ENCODE results near the gene ANKHD1. TPM values are rescaled to one million over a fixed set of nuclear protein-coding genes. Genes with fewer than 3 reads are reported as not detected.
A peak's percentile ranks its signal among the peaks of the same experiment; 100 is the strongest.

The ANKHD1 gene
- total and polyA plus RNA-seq, 9 of the 15 experiments (the other 6 are each of a cell fraction or from before 2014, with no cell fraction given), result 38.9 to 138 (median 78.7) TPM

- TF ChIP-seq YY1 (IDR thresholded peaks at IDR 0.05; ENCODE audit: borderline replicate concordance in 1 of 3, control insufficient read depth in 1 of 3, extremely low read depth in 1 of 3, insufficient read depth in 3 of 3, insufficient read length in 1 of 3, insufficient replicate concordance in 2 of 3, low read depth in 1 of 3, low read length in 2 of 3), result peak; percentile 91 to 99 (median 98)
- no peak for TF ChIP-seq RBM34 (IDR thresholded peaks at IDR 0.05; ENCODE audit: borderline replicate concordance, insufficient read depth, low read length)
- TF ChIP-seq ETS1 (conservative IDR thresholded peaks at IDR 0.05; ENCODE audit: control insufficient read depth, low read depth, low read length), result peak; percentile 64; the same call in 1 of the 2 replicates
- TF ChIP-seq TSHZ1 (CRISPR knock-in tag; IDR thresholded peaks at IDR 0.05), result no peak
- no peak; the same call in 1 of the 2 replicates for TF ChIP-seq ZBTB43 (CRISPR knock-in tag; IDR thresholded peaks at IDR 0.05)
- TF ChIP-seq BRF1 (IDR thresholded peaks at IDR 0.05; ENCODE audit: borderline replicate concordance, extremely low read depth, insufficient read length), result no peak
- peak; percentile 76; the same call in 1 of the 2 replicates for TF ChIP-seq MBD2 (IDR thresholded peaks at IDR 0.05; ENCODE audit: borderline replicate concordance, low read depth)
- peak; percentile 11; the same call in 1 of the 2 replicates for TF ChIP-seq ZNF134 (CRISPR knock-in tag; conservative IDR thresholded peaks at IDR 0.05)
- no peak for TF ChIP-seq ZNF133 (CRISPR knock-in tag; IDR thresholded peaks at IDR 0.05)
- TF ChIP-seq TAF9B (IDR thresholded peaks at IDR 0.05; ENCODE audit: partially characterized antibody), result peak; percentile 95
- peak; percentile 72 for TF ChIP-seq KHSRP (IDR thresholded peaks at IDR 0.05)
- TF ChIP-seq LCOR (CRISPR knock-in tag; IDR thresholded peaks at IDR 0.05), result peak; percentile 99
- TF ChIP-seq ETV5 (CRISPR knock-in tag; IDR thresholded peaks at IDR 0.05; ENCODE audit: low read depth), result peak; percentile 98
- TF ChIP-seq RBM15 (IDR thresholded peaks at IDR 0.05; ENCODE audit: insufficient read depth, low read length), result no peak
- peak; percentile 72; the same call in 1 of the 2 replicates for TF ChIP-seq PML (IDR thresholded peaks at IDR 0.05; ENCODE audit: low read length)
- TF ChIP-seq TCF3 (CRISPR knock-in tag; IDR thresholded peaks at IDR 0.05), result peak; percentile 38; the same call in 1 of the 2 replicates
- TF ChIP-seq IRF9 (tag; IDR thresholded peaks at IDR 0.05), result no peak
- TF ChIP-seq YBX1 (IDR thresholded peaks at IDR 0.05), result no peak
- no peak for TF ChIP-seq NCOA2 (IDR thresholded peaks at IDR 0.05; ENCODE audit: partially characterized antibody in 2 of 2)
These were observed 162.8 kb downstream of the ANKHD1 start, which contains the start of the genes APBB3 and SLC35A4 (continued) for GRCh38 chr5:140564196-140565023.
